Measurements from ENCODE around the gene UFC1. TPM values are rescaled to one million over a fixed set of nuclear protein-coding genes. Genes with fewer than 3 reads are reported as not detected.

The UFC1 gene
- total and polyA plus RNA-seq, 2 of the 13 experiments (the other 11 are each of a cell fraction or from before 2014, with no cell fraction given): 72.8 to 85.2 TPM

DNA sequence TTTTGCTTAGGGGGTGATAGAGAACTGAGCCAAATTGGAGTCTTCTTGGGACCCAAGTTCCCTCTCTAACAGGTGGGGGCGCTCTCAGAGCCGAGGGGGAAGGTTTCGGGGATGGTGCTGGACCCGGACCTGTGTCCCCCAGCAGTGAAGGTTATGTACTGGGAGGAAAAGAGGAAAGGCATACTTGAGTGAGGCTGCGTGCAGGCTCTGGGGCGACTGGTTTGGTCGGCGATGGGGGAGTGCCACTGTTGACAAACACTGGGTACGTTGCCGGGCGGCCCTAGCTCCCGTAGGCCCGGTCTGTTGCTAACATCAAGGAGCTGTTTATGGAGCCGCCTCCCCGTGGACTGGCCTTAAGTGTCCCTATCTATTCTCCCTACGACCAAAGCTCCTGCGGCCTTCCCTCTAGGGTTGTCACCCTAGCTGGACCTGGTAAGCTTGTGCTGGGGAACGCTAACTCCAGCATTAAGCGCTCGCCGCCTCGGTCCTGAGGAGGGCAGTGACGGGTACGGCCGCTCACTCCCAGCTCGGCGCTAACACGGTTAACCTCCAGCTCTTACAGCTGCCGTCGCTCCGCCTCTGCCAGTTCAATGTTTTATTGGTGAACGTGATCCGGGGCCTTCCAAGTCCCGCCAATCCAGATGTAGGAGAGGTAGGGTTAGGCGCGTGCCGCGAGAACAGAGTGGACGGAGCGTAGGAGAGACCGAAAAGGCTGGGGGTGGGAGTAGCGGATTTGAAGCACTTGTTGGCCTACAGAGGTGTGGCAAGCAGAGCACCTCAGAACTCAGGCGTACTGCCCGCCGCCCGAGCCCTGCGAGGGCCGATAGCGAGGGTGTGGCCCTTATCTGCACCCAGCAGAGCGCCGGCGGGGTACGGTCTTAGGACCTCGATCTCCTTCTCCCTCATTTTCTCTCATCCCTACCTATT, 12.2 kb downstream of the UFC1 start, which contains the start of gene PPOX (continued):
- TF ChIP-seq, protein P1, sequence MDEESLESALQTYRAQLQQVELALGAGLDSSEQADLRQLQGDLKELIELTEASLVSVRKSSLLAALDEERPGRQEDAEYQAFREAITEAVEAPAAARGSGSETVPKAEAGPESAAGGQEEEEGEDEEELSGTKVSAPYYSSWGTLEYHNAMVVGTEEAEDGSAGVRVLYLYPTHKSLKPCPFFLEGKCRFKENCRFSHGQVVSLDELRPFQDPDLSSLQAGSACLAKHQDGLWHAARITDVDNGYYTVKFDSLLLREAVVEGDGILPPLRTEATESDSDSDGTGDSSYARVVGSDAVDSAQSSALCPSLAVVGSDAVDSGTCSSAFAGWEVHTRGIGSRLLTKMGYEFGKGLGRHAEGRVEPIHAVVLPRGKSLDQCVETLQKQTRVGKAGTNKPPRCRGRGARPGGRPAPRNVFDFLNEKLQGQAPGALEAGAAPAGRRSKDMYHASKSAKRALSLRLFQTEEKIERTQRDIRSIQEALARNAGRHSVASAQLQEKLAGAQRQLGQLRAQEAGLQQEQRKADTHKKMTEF (CRISPR knock-in tag; IDR thresholded peaks at IDR 0.05): peak; percentile 69; the same call in 1 of the 2 replicates
- TF ChIP-seq SIN3B (IDR thresholded peaks at IDR 0.05; ENCODE audit: low read length) (no peak), ZNF101 (CRISPR knock-in tag; IDR thresholded peaks at IDR 0.05; ENCODE audit: borderline replicate concordance, low read depth) (no peak), ZFP1 (CRISPR knock-in tag; IDR thresholded peaks at IDR 0.05) (peak; percentile 48; the same call in 1 of the 2 replicates), PITX1 (CRISPR knock-in tag; IDR thresholded peaks at IDR 0.05) (peak; percentile 46; the same call in 1 of the 2 replicates), ZNF230 (CRISPR knock-in tag; IDR thresholded peaks at IDR 0.05) (no peak), CREB1 (IDR thresholded peaks at IDR 0.05) (peak; percentile 46), CREB1 (CRISPR knock-in tag; IDR thresholded peaks at IDR 0.05) (peak; percentile 71), ZNF510 (CRISPR knock-in tag; IDR thresholded peaks at IDR 0.05; ENCODE audit: low read depth) (no peak), NFIB (CRISPR knock-in tag; IDR thresholded peaks at IDR 0.05; ENCODE audit: borderline replicate concordance) (no peak)
- TF ChIP-seq, protein P2, sequence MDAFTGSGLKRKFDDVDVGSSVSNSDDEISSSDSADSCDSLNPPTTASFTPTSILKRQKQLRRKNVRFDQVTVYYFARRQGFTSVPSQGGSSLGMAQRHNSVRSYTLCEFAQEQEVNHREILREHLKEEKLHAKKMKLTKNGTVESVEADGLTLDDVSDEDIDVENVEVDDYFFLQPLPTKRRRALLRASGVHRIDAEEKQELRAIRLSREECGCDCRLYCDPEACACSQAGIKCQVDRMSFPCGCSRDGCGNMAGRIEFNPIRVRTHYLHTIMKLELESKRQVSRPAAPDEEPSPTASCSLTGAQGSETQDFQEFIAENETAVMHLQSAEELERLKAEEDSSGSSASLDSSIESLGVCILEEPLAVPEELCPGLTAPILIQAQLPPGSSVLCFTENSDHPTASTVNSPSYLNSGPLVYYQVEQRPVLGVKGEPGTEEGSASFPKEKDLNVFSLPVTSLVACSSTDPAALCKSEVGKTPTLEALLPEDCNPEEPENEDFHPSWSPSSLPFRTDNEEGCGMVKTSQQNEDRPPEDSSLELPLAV (CRISPR knock-in tag; conservative IDR thresholded peaks at IDR 0.05; ENCODE audit: low read depth): no peak
- TF ChIP-seq, protein P3, sequence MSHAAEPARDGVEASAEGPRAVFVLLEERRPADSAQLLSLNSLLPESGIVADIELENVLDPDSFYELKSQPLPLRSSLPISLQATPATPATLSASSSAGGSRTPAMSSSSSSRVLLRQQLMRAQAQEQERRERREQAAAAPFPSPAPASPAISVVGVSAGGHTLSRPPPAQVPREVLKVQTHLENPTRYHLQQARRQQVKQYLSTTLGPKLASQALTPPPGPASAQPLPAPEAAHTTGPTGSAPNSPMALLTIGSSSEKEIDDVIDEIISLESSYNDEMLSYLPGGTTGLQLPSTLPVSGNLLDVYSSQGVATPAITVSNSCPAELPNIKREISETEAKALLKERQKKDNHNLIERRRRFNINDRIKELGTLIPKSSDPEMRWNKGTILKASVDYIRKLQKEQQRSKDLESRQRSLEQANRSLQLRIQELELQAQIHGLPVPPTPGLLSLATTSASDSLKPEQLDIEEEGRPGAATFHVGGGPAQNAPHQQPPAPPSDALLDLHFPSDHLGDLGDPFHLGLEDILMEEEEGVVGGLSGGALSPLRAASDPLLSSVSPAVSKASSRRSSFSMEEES (CRISPR knock-in tag; IDR thresholded peaks at IDR 0.05): no peak
- TF ChIP-seq, protein P4, sequence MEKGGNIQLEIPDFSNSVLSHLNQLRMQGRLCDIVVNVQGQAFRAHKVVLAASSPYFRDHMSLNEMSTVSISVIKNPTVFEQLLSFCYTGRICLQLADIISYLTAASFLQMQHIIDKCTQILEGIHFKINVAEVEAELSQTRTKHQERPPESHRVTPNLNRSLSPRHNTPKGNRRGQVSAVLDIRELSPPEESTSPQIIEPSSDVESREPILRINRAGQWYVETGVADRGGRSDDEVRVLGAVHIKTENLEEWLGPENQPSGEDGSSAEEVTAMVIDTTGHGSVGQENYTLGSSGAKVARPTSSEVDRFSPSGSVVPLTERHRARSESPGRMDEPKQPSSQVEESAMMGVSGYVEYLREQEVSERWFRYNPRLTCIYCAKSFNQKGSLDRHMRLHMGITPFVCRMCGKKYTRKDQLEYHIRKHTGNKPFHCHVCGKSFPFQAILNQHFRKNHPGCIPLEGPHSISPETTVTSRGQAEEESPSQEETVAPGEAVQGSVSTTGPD (CRISPR knock-in tag; IDR thresholded peaks at IDR 0.05): 0 out of 2 replicates have a peak, but pooled peaks have one; percentile 20
- TF ChIP-seq, protein P5, sequence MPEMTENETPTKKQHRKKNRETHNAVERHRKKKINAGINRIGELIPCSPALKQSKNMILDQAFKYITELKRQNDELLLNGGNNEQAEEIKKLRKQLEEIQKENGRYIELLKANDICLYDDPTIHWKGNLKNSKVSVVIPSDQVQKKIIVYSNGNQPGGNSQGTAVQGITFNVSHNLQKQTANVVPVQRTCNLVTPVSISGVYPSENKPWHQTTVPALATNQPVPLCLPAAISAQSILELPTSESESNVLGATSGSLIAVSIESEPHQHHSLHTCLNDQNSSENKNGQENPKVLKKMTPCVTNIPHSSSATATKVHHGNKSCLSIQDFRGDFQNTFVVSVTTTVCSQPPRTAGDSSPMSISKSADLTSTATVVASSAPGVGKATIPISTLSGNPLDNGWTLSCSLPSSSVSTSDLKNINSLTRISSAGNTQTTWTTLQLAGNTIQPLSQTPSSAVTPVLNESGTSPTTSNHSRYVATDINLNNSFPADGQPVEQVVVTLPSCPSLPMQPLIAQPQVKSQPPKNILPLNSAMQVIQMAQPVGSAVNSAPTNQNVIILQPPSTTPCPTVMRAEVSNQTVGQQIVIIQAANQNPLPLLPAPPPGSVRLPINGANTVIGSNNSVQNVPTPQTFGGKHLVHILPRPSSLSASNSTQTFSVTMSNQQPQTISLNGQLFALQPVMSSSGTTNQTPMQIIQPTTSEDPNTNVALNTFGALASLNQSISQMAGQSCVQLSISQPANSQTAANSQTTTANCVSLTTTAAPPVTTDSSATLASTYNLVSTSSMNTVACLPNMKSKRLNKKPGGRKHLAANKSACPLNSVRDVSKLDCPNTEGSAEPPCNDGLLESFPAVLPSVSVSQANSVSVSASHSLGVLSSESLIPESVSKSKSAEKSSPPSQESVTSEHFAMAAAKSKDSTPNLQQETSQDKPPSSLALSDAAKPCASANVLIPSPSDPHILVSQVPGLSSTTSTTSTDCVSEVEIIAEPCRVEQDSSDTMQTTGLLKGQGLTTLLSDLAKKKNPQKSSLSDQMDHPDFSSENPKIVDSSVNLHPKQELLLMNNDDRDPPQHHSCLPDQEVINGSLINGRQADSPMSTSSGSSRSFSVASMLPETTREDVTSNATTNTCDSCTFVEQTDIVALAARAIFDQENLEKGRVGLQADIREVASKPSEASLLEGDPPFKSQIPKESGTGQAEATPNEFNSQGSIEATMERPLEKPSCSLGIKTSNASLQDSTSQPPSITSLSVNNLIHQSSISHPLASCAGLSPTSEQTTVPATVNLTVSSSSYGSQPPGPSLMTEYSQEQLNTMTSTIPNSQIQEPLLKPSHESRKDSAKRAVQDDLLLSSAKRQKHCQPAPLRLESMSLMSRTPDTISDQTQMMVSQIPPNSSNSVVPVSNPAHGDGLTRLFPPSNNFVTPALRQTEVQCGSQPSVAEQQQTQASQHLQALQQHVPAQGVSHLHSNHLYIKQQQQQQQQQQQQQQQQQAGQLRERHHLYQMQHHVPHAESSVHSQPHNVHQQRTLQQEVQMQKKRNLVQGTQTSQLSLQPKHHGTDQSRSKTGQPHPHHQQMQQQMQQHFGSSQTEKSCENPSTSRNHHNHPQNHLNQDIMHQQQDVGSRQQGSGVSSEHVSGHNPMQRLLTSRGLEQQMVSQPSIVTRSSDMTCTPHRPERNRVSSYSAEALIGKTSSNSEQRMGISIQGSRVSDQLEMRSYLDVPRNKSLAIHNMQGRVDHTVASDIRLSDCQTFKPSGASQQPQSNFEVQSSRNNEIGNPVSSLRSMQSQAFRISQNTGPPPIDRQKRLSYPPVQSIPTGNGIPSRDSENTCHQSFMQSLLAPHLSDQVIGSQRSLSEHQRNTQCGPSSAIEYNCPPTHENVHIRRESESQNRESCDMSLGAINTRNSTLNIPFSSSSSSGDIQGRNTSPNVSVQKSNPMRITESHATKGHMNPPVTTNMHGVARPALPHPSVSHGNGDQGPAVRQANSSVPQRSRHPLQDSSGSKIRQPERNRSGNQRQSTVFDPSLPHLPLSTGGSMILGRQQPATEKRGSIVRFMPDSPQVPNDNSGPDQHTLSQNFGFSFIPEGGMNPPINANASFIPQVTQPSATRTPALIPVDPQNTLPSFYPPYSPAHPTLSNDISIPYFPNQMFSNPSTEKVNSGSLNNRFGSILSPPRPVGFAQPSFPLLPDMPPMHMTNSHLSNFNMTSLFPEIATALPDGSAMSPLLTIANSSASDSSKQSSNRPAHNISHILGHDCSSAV (CRISPR knock-in tag; IDR thresholded peaks at IDR 0.05; ENCODE audit: borderline replicate concordance): no peak

Measured in HepG2 (cell line).